Hepatocyte (in vitro differentiated cells): ENCODE data around the gene RBM15B.
"Not testable (repeated sequence)": the region's sequence is repeated elsewhere in the genome, so short reads cannot be mapped to it uniquely, and the experiment has no call there.

ENCODE experiments used
- EZH2 ChIP-seq: fragments of 200-600 bp; sonication (generic); IDR thresholded peaks from 2 replicates; pipeline ENCODE4 v1.6.1; 2016; ENCODE audit warnings: antibody characterized with exemption, mild to moderate bottlenecking, borderline replicate concordance
- TF ChIP-seq, protein P1 (sequence below): fragments of 200-600 bp; sonication (generic); IDR thresholded peaks from 2 replicates; pipeline ENCODE4 v1.5.1; 2016; ENCODE audit warnings: antibody characterized with exemption, mild to moderate bottlenecking; ENCODE audit not compliant: poor library complexity

DNA sequence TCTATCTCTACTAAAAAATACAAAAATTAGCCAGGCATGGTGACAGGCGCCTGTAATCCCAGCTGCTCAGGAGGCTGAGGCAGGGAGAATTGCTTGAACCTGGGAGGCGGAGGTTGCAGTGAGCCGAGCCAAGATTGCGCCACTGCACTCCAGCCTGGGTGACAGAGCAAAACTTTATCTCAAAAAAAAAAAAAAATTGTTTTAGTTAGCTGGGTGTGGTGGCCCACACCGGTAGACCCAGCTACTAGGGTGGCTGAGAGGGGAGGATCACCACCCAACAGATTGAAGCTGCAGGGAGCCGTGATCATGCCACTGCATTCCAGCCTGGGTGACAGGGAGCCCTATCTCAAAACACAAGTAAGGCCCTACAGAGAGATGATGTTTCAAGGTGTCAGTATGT, 3.8 kb upstream of the RBM15B start:
- TF ChIP-seq, protein P1, sequence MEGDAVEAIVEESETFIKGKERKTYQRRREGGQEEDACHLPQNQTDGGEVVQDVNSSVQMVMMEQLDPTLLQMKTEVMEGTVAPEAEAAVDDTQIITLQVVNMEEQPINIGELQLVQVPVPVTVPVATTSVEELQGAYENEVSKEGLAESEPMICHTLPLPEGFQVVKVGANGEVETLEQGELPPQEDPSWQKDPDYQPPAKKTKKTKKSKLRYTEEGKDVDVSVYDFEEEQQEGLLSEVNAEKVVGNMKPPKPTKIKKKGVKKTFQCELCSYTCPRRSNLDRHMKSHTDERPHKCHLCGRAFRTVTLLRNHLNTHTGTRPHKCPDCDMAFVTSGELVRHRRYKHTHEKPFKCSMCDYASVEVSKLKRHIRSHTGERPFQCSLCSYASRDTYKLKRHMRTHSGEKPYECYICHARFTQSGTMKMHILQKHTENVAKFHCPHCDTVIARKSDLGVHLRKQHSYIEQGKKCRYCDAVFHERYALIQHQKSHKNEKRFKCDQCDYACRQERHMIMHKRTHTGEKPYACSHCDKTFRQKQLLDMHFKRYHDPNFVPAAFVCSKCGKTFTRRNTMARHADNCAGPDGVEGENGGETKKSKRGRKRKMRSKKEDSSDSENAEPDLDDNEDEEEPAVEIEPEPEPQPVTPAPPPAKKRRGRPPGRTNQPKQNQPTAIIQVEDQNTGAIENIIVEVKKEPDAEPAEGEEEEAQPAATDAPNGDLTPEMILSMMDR = not testable (repeated sequence)
- TF ChIP-seq EZH2 = not testable (repeated sequence)
